ENCODE results near the gene KIF25.

- TF ChIP-seq CTCF (IDR thresholded peaks at IDR 0.05 in 4 of 5, conservative IDR thresholded peaks at IDR 0.05 in 1 of 5) = no peak
- TF ChIP-seq POLR2A (IDR thresholded peaks at IDR 0.05) = no peak
Observed at GRCh38 chr6:168064226-168064807, 66.8 kb downstream of the KIF25 start.

All from gastrocnemius medialis (tissue), 4 donors.